Measurements from ENCODE around the gene SMU1. TPM values are rescaled to one million over a fixed set of nuclear protein-coding genes. Genes with fewer than 3 reads are reported as not detected.

Gene SMU1
- total and polyA plus RNA-seq, 2 donors (not counting 3 experiments of a cell fraction or from before 2014, with no cell fraction given), result 8.5 to 21.7 TPM

- H3K9me3 ChIP-seq (replicated peaks; ENCODE audit: control insufficient read depth, insufficient read depth, low read length), result no peaks in the 10 kb centered on the region
- H2AFZ ChIP-seq (ENCODE audit: low read depth, low read length), result no peak overlapping the region
- peaks cover 22% of the 10 kb centered on the region for H3K4me1 ChIP-seq (ENCODE audit: control insufficient read depth, extremely low read depth, insufficient read depth, low read length)
- H3K9me1 ChIP-seq (replicated peaks; ENCODE audit: control insufficient read depth, extremely low read depth, insufficient read depth, low read length), result no peaks in the 10 kb centered on the region
- no peak for TF ChIP-seq POLR2AphosphoS5 (IDR thresholded peaks at IDR 0.05; ENCODE audit: insufficient read depth, low read depth, low read length)
- no peak for TF ChIP-seq JUN (IDR thresholded peaks at IDR 0.05; ENCODE audit: borderline replicate concordance, insufficient read depth, insufficient read length, low read depth)
- TF ChIP-seq MYC (IDR thresholded peaks at IDR 0.05; ENCODE audit: low read depth, low read length), result no peak
- TF ChIP-seq GATA2 (IDR thresholded peaks at IDR 0.05; ENCODE audit: insufficient read depth, insufficient read length, low read depth, low read length), result no peak
- no peak for TF ChIP-seq MAX (IDR thresholded peaks at IDR 0.05; ENCODE audit: insufficient read depth, insufficient read length)
- TF ChIP-seq POLR2A (IDR thresholded peaks at IDR 0.05; ENCODE audit: low read depth, low read length), result no peak
- TF ChIP-seq, protein P1, sequence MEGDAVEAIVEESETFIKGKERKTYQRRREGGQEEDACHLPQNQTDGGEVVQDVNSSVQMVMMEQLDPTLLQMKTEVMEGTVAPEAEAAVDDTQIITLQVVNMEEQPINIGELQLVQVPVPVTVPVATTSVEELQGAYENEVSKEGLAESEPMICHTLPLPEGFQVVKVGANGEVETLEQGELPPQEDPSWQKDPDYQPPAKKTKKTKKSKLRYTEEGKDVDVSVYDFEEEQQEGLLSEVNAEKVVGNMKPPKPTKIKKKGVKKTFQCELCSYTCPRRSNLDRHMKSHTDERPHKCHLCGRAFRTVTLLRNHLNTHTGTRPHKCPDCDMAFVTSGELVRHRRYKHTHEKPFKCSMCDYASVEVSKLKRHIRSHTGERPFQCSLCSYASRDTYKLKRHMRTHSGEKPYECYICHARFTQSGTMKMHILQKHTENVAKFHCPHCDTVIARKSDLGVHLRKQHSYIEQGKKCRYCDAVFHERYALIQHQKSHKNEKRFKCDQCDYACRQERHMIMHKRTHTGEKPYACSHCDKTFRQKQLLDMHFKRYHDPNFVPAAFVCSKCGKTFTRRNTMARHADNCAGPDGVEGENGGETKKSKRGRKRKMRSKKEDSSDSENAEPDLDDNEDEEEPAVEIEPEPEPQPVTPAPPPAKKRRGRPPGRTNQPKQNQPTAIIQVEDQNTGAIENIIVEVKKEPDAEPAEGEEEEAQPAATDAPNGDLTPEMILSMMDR (IDR thresholded peaks at IDR 0.05; ENCODE audit: extremely low read depth in 1 of 2, insufficient read depth in 1 of 2, low read depth in 1 of 2, low read length in 2 of 2), result no peak
- TF ChIP-seq EZH2 (IDR thresholded peaks at IDR 0.05; ENCODE audit: borderline replicate concordance, low read depth, low read length, severe bottlenecking), result no peak
- no peak for TF ChIP-seq FOS (IDR thresholded peaks at IDR 0.05; ENCODE audit: borderline replicate concordance, insufficient read depth, low read length)
- H3K4me2 ChIP-seq (ENCODE audit: insufficient read depth, low read length), result no peak overlapping the region
- dilution Hi-C loops (cut with MboI; ENCODE audit: extremely low pct_ligation_motif_present, low sequenced_read_pairs), result no loop called here
- FAIRE-seq (no peak), DNase-seq (ENCODE audit: low read depth, low spot score) (no peak)
- ChIA-PET POLR2A (no interaction called here), CTCF (interaction anchor here (0.8 to 2.0 kb wide), 3 partner anchors 21 to 116 kb away, joined by 3 to 9 read pairs (median 4); no protein-coding TSS in a partner anchor)
- H3K27me3 ChIP-seq (ENCODE audit: control insufficient read depth in 2 of 2, insufficient read depth in 2 of 2, low read length in 2 of 2), result no peaks in the 10 kb centered on the region
- no peak overlapping the region for H3K9ac ChIP-seq (replicated peaks; ENCODE audit: extremely low read depth, insufficient read depth, low read length)
- no peaks in the 10 kb centered on the region for H4K20me1 ChIP-seq (replicated peaks; ENCODE audit: control insufficient read depth, extremely low read depth, insufficient read depth, low read length)
- no peaks in the 10 kb centered on the region for H3K79me2 ChIP-seq (ENCODE audit: control insufficient read depth, insufficient read depth, low read length)
- H3K27ac ChIP-seq (ENCODE audit: insufficient read depth, low read depth, low read length), result no peak overlapping the region
- H3K36me3 ChIP-seq (ENCODE audit: control insufficient read depth in 2 of 2, extremely low read depth in 1 of 2, insufficient read depth in 2 of 2, low read length in 2 of 2), result peaks cover 0 to 12% of the 10 kb centered on the region in 2 experiments
- BruUV-seq (replicated peaks), result no TSS peak
- intact Hi-C loops (cut with micrococcal nuclease), result no loop called here
- H3K4me3 ChIP-seq (replicated peaks in 1 of 3; ENCODE audit: insufficient read depth in 1 of 3, low read depth in 1 of 3, low read length in 3 of 3), result no peak overlapping the region
Measured at GRCh38 chr9:33109097-33109496, 32.6 kb upstream of the SMU1 start.

Measured in endothelial cell of umbilical vein (primary cell).